HG03521 (cell line): Measurements from ENCODE around the gene CHKA.

Experiments
- ATAC-seq: cut with Tn5 transposase; IDR thresholded peaks from one replicate; pipeline ENCODE4 v1.9.1; 2021; ENCODE audit warnings: mild to moderate bottlenecking, moderate library complexity; ENCODE audit not compliant: unreplicated experiment

The CHKA gene

DNA sequence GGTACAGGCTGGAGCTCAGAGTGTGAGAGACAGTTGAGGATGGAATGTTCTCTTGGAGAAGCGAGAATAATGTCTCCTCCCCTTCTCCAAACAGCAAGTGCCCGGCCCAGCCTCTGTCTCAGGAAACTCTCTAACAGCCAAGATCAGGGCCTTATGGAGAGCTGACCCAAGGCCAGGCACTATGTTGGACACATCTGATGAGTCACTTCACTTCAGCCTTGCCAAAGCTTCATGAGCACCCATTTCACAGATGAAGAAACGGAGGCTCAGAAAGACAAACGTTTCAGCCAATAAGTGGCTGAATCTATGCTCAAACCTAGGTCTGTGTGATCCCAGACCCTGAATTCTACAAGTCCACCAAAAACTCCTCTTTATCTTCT, 22.1 kb upstream of the CHKA start:
- ATAC-seq, result no peak

DNA sequence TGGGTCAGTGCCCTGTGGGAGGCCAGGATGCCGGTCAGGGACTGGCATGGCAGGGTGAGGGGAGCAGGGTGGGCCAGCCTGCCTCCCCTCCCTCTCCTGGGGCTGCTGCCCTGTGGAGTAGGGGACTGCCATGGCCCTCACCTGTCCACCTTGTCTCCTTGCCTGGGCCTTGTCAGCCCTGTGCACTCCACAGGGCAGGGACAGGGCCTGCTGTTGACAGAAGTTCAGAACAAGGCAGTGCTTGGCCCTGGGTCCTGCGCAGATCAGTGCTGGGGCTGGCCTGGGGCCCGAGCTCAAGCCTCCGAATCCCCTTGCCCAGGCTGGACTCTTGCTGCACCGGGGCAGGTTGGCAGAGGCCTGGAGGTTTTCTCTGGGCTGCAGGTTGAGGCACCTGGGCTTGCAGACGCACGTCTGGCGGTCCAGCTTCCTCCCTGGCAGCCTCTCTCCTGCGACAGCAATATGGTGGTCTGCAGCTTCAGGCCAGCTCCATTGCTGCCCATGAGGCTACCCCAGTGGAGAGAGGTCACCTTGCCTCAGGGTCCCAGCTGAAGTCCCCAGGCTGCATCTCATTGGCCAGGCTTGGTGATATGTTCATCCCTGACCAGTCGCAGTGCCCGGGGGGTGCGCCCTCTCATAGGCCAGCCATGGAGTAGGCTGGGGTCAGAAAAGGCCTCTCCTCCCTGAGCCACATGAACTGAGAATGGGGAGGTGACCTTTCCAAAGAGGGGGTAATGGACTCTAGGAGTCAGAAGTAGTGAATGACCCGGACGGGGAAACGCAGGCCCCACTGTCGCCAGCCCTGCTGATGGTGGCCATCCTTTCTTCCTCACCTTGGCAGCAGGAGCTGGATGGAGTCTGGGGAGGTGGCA, 21.5 kb upstream of the CHKA start:
- no peak for ATAC-seq

DNA sequence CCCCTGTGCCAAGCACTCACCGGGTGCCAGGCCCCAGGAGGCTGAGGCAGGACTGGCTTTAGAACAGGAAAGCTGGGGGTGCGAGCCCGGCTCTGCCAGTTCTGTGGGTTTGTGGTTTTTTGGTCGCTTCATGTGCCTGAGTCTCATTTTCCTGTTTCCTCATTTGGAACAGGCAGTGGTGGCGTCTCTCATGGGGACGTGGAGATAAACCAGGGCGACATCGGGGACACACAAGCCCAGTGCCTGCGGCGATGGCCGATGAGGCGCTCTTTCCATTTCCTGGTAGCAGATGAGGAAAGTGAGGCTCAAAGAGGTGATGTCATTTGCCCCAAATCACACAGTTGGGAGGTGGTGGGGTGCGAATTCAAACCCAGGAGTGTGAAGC, 20.8 kb upstream of the CHKA start:
- ATAC-seq, result no peak

DNA sequence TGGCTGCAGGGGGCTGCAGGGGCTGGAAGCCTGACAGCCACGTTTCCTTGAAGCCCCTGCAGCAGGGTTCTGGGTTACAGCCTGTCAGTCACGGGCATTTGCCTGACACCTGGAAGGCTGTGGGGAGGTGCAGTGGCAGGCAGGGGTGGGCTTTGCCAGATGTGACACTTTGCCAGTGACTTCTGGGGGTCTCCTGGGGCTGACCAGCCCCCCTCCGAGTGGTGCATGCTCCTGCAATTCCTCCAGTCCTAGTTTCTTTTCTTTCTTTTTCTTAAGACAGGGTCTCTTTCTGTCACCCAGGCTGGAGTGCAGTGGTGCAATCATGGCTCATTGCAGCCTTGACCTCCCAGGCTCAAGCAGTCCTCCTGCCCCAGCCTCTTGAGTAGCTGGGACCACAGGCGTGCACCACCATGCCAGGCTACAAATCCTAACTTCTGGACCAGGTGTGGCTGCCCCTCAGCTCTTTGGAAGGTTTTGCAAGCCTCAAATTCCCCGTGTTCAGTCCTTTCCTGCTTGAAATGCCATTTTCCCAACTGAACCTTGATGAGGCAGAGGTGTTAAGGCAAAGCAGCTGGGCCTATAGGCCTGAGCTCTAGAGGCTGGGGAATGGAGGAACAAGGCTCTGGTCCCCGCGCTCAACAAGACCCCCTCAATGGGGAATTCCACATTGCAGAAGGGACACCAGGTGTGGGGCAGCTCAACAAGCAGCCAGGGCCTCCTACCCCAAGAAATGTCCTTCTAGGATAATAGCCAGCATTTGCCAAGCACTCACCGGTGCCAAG, 20.2 kb upstream of the CHKA start:
- ATAC-seq, result no peak

DNA sequence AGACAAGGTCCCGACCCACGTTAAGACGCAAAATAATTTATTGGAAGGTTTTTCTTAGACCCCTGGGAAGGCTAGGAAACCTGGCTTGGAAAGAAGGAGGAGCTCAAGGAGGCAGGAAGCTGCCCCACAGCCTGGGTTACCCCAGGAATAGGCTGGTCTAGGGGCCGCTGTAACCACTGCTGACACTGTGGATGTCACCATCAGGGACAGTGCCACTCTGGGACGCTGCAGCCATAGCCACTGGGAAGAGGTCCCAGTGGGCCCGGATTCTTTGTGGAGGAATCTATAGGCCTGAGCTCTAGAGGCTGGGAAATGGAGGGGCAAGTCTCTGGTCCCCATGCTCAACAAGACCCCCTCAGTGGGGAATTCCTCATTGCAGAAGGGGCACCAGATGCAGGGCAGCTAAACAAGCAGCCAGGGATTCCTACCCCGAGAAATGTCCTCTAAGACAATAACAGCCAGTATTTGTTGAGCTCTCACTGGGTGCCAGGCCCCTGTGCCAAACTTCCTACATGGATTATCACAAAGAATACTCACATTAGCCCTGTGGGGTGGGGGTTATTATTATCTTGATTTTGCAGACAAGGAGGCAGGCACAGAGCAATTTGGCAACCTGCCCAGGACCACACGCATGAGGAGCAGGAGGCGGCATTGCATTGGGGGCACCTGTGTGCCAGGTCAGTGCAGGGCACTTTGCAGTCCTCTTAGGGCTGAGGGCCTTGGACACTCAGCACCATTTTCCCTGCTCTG, 19.5 kb upstream of the CHKA start:
- ATAC-seq, result no peak

DNA sequence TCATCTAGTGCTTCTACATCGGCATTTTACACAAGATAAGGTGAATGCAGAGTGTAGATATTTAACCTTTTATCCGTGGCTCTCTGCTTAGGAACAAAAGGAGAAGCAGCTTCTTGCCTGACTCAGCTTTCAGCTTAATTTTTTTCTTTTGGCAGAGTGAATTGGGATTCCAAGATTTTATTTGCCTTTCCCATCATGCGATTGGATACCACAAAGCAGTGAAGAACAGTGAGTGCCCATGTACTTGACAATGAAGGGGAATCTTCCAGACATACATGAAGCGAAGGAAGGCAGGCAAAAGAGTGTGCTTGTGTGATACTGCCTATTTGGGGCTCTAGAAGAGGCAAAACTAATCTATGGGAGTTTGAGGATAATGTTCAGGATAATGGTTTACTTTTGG, 17.0 kb upstream of the CHKA start:
- ATAC-seq, result no peak

DNA sequence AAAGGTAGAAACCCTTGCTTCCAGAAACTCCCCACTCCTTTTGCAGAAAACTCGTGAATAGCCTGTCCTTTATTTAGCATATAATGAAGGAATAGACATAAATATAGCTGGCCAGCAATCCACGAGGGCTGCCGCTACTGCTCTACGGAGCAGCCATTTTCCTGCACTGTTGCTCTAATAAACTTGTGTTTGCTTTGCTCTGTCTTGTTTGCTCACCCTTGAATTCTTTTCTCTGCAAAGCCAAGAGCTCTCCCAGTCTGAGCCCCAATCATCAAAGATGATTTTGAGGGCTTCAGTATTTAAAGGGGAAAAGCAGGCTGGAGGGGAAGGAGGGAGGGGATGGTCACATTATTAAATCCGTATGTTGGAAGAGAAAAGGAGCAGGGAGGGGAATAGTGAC, 16.6 kb upstream of the CHKA start:
- no peak for ATAC-seq

DNA sequence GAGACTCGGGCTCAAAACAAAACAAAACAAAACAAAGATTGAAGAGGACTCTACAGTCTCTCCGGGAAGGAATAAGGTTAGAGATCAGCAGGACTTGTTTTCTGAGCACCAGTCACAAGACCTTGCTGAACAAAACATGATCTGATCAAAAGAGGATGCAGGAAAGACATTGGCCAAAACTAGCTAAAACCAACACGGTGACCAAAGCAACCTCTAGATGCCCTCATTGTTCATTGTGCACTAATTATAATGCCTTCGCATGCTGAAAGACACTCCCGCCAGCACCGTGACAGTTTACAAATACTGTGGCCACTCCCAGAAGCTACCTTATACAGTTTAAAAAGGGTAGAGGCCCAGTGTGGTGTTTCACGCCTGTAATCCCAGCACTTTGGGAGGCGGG, 15.7 kb upstream of the CHKA start:
- ATAC-seq, result no peak

DNA sequence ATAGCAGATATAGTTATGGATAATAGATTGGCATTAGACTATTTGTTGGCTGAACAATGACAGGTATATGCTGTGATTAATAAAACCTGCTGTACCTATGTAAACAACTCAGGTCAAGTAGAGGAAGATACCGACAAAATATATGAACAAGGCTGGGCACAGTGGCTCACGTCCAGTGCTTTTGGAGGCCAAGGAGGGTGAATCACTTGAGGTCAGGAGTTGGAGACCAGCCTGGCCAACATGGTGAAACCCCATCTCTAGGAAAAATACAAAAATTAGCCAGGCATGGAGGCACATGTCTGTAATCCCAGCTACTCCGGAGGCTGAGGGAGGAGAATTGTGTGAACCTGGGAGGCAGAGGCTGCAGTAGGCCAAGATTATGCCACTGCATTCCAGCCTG, 14.0 kb upstream of the CHKA start:
- ATAC-seq, result no peak

DNA sequence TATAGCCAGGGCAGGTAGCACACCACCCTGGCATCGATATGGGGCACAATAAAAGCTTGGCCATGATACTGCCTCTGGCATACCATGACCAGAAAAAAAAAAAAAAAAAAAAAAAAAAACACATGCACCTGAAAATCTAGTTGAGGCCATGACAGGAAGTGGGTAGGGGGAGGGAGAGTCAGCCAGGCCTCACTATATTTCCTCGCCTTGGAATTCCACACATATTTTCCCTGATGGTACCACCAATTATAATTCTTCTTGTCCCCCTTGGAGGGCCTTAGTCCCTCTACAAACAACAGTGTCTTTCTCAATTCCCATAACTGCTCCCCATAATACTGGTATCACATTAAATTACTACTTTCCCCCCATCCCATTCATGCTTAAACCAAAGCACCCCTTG, 12.6 kb upstream of the CHKA start:
- no peak for ATAC-seq

DNA sequence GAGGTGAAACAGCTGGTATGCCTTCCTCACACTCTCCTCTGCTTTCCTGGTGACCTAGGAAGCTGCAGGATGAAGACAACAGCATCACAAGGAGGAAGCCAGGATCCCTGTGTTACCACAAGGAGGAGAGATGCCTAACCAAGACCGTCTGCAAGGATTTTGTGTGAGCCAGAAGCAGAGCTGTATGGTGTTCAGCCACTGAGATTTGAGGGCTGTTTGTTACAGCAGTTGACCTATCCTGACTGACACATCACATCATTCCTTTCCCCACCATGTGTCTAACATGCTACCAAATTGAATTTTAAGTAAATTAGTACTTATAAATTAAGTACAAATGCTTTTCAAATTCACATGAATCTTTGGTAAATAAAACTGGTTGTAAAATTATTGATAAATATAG, 8.9 kb upstream of the CHKA start:
- ATAC-seq, result no peak

DNA sequence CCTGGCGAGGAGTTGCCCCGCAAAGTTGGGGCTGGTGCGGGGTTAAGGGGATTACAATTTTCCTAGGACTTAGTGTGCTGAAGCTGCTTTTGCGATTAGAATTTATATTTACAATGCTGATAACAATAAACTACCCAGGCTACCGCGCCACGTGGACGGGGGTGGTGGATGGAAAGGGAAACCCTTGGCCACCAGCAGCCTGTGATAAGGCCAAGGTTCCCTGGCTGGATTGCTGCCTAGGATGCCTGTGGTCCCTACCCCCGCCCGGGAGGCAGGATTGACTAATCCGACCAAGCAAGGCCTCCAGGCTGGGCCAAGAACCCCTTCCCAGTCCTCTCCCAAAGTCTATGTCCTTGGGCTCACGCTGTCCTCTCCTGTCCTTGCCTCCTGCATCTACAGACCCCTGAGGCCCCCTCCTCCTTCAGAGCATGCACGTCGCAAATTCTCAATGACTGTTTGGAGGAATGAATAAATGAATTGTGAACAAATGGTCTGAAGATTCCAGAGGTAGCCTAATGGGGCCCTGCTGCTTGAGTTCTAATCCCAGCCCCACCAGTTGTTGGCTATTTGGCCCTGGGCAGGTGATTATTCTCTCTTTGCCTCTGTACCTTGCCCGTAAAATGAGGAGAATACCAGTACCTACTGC, 7.6 kb upstream of the CHKA start:
- no peak for ATAC-seq

DNA sequence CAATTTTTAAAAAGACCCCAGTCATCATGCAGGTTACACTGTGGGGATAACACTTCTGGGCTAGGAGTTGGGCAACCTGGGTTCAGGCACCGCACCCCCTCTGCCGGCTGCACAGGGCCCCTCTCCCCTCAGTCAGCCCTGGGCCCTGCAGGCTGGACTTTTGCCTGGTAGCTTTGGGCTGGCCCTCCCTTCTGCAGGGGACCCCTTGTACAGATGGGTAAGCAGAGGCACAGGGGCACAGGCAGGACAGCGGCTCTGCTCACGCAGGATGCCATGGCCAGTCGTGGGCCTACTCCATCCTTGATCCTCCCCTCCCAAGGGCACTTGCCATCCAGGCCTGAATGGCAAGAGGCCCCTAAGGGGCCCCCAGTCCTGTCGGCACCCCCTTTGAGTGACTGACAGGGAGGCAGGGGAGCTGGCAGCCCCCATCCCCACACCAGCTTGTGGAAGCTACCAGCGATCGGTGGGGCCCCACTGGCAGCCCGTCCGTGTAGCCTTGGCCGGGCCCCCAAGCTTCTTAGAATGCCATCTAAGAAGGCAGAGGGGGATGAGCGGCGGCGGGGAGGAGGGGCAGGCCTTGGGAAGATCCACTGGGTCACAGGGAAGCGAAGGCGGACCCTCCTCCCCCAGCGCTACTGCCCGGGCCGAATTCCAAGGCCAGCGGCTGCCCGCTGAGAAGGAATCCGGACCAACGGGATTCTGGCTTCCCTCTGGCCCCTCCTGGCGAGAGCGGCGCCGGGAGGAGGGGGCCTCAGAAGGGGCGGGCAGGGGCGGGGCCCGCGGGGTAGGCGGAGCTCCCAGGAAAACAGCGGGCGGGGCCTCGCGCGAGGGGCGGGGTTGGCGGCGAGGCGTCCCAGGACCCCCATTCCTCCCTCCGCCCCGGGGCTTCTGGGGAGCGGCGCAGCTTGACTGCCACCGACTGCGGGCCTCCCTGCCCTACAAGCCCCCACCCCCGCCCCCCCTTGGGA, 6.8 kb upstream of the CHKA start:
- ATAC-seq, result no peak

DNA sequence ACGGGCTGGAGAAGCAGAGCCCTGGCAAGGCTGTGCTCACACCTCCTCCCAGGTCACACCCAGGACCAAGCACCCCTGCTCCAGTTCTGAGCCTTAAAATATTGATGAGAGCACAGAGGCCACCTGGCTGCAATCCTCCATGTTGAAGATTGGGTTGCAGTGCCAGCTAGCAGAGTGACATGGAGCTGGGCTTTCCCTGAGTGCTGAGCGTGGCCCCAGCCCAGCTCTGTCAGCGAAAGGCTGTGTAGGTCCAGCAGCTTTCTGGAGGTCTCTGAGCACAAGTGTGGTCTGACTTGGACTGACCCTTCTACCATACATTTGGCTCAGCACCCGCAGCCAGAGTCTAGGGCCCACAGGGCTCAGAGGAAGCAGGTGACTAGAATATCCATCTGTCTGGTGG, 4.0 kb upstream of the CHKA start:
- no peak for ATAC-seq

DNA sequence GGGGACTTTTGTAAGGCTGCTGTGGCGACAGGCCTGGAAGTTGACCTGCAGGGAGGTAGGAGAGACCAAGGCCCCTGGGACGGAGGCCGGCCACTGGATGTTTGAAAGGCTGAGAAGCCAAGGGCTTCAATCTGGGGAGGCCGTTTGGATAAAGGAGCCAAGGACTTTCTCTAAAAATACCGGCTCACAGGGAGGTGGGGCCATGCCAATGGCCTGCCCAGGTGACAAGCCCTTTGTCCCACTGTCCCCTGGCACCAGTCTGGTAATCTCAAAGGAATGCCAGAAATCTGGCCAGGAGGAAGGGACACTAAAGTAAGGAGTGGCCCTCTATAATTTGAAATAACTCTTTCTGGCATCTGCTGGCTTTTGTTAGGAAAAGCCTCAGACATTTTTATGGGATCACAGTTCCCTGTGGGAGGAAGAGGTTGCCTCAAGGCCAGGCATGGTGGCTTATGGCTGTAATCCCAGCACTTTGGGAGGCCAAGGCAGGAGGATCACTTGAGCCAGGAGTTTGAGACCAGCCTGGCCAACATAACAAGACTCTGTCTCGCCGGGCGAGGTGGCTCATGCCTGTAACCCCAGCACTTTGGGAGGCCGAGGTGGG, 1.9 kb upstream of the CHKA start:
- no peak for ATAC-seq

DNA sequence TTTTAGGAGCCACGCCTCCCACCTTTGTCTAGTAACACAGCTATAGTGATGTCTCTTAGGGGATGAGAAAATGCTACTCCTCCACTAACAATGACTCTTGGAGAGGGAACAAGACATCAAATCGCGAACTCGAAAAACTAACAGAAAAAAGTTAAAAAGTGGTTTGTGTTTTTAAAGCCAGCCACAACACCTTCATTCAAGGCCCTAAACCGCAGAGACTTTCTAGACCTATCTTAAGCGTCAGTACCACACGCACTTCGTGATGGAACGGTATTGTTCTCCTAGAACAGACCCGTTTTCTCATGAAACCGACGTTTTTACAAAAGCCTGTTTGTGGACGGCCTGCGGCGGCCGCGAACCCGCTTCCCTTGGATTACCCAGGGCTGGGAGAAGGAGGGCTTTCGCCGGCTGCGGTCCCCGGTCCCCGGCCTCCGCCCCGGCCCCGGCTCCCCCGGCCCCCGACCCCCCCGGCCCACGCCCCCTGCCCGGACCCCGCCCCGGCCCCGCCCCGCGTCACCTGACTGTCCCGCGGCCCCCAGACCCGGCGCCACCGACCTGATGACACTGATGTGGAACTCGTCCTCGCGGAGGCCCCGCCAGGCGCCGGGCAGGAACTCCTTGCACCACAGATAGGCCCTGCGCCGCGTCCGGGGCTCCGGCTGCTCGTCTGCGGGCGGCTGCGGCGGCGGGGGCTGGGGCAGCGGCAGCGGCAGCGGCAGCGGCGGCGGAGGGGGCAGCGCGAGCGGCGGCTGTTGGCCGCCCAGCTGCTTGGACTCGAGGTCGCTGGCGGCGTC, 718 bp downstream of the CHKA start:
- ATAC-seq, result peak; percentile 24

DNA sequence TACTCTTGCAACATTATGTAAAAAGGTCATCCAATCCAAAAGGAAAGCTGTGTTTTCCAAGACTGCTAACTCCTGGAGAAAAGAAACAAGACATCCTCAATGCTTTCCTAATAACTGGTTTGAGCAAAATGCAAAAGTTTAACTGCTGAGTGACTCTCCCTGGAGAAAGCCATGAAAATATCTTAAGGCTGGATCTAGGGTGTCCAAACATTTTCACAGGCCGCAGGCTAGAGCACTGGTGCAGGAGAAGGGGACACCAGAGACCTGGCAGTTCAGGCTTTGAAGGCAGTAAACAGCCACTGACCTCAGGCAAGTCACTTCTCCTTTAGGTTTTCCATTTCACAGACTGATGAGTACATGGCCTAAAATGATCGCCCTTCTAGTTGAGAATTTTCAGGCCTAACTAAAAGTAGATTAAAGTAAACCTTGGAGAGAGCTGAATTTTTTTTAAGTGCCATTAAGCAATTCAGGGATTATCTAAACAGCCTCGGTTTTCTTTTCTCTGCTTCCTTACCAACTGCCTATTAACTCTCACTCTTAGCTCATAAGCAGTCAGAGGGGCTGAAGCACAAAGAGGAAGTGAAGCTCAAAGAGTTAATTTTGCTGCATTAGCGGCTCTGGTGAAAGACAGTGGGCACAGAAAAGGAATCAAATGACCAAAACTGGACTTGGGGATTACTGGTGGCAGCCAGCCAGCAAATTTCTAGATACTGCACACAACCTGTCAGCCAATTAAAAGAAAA, 2.3 kb downstream of the CHKA start:
- ATAC-seq, result no peak

DNA sequence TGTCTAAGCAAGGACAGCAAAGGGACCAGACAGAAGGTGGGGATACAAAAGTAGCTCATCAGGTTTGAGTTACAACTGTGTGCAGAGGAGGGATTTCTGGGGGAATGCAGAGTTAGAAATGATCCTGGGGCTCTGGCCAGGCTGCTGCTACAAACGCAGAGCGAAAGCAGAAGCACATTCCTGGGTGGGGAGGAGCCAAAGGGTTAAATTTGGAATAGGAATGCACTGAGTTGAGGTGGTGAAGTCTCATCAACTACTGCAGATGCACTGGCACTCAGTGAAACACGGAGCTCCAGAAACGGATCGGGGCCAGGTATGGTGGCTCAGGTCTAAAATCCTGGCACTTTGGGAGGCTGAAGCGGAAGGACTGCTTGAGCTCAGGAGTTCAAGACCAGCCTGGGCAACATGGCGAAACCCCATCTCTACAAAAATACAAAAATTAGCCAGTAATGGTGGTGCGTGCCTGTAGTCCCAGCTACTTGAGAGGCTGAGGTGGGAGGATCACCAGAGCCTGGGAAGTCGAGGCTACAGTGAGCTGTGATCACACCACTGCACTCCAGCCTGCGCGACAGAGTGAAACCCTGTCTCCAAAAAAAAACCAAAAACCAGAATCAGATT, 3.2 kb downstream of the CHKA start:
- ATAC-seq, result no peak
